Activated CD8-positive, alpha-beta memory T cell treated with anti-CD3 and anti-CD28 coated beads, Interleukin-2, amount 50 U/mL, for 1 hour (primary cell): ENCODE results near the gene LY6G6F.

ENCODE experiments used
- DNase-seq: peaks from one replicate; pipeline ENCODE4 v3.0.0-alpha.2; 2020; ENCODE audit errors: extremely low read depth

Gene LY6G6F

GRCh38 chr6:31706599-31706998 lies at the start of gene LY6G6F:
TSS of gene LY6G6F (plus strand) at chr6:31706866. CDS start at chr6:31706907, 41 bp downstream.
- DNase-seq: no peak

- DNase-seq: no peak
Measured at GRCh38 chr6:31657406-31658157, 49.1 kb upstream of the LY6G6F start.

GRCh38 chr6:31658158-31658688 lies 48.4 kb upstream of the LY6G6F start:
- DNase-seq: no peak

- no peak for DNase-seq
Measured at GRCh38 chr6:31658983-31659648, 47.5 kb upstream of the LY6G6F start.

DNA sequence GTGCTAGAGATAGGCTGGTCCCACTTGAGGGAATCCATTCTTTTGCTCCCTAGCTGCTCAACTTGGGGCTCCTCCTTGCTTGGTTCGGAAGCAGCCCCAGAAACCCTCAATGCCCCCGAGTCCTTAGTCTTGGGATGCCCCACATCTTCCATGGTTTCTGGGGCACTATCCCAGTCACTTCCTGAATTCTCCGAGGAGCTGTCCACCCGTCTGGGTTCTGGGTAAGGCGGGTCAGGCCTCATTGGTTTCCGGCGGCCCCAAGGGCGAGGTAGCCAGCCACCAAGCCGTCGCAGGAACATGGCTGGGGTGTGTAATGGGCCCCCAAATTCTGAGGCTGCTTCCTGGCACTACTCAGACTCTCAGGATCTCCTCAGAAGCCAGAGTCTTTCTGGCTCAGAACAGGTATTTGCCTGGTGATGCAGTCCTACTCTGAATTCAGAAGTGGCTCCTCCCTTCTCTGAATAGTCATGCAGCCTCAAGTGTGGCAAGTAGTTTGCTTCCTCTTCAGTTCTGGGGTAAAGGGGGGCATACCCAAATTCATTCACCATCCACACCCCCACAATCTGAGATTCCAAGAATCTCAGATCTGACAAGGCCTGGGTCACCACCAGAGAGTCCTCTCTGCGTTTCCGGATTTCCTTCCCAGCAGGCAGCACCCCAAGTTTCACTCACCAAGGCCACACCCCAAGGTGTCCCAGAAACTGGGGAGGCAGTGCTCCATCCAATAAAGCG lies 46.9 kb upstream of the LY6G6F start:
- no peak for DNase-seq

DNA sequence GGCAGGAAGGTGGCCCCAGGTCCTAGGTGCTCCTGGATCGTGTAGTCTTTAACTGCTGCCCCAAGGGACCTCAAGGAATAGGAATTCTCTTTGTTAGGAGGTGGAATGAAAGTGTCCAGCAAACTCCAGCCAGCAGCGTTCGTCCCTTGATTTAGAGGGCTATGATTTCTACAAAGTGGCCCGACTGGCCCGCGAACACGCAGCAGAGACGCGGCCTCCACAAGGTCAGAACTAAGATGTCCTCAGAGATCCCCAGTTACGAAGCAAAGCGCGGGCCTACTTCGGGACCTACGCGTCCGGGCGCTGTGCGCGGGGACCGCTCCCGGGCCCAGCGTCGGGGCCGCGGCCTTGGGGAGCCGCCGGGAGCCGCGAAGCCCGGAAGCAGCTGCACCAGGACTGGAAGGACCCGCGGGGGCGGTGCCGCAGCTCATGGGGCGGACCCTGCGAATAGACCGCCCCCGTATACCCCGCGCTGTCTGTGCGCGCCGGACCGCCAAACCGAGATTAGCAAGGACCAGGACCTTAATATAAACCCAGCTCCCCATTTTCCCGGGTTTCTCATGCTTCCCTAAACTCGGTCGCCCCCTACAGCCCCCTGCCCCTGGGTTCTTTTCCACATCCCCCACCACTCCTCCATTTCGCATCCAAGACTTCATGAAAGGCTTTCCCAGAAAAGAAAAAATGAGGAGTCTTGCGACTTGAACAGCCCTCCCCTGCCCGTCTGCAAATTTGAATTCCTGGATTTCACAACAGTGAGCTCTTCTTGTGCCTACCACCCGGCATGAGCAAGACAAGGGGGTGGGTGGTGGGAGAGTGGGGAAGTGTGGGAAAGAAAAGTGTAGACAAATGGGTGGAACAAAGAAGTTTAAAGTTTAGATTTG lies 46.0 kb upstream of the LY6G6F start, which contains the start of gene C6orf47:
TSS of gene C6orf47 (minus strand) at position 398 of the 881 bp plus-strand sequence. CDS start 831 bp downstream, outside the sequence.
- DNase-seq: peak; percentile 40

GRCh38 chr6:31661262-31662123 lies 45.2 kb upstream of the LY6G6F start:
- DNase-seq: no peak

DNA sequence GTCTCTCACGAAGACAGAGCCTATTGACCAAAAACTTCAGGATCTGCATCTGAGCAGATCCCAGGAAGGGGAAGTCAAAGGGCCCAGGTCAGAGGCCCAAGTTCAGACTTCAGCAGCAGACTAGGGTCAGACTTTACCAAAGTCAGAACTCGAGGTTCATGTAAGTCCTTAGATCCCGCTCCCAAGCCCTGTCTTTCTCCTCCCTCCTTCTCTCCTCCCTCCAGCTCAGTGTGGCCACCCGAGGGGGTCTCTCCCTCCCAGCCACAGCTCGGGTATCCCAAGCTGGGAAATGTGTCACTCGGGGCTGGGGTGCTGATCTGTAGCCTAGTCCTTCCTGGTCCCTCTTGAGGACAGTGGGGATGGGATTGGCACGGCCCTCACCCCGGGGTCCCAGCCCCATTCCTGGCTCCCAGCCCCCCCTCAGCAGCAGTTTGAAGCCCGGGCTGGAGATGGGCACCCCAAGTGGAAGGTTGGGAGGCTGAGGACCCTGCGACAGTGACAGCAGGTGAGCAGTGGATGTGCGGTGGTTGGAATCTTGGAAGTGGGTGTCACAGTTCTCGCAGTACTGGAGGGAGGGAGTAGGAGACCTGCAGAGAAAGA lies 44.4 kb upstream of the LY6G6F start:
- DNase-seq: no peak

DNA sequence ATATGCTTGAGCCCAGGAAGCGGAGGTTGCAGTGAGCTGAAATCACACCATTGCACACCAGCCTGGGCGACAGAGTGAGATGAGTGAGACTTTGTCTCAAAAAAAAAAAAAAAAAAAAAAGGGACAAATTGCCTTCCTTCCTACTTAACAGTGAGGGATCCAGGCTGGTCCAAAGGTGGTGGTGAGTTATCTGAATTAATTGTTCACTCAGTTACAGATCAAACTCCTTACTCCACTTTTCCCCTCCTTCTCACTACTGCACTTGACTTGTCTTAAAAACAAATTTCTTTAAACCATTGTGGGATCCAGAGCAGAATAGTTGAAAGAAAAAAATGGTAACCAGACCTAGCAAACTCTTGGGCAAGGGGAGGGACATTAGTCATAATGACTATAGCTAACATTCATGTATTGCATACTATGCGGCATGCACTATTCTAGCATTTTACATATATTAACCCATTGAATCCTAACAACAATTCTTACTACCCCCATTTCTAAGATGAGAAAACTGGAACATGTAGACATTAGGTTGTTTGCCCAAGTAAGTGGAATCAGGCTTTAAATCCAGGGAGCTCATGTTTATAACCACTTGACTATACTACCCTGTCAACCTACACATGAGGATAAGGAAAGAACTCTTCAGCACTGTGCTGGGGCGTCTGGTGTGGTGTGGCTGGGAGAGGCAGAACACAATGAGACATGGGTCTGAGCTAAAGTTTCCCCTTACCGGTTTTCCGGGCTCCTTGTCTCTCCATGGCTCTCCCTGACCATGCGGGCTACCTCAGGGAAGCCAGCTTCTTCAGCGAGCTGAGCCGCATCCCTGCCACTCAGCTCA lies 43.3 kb upstream of the LY6G6F start:
- no peak for DNase-seq

DNA sequence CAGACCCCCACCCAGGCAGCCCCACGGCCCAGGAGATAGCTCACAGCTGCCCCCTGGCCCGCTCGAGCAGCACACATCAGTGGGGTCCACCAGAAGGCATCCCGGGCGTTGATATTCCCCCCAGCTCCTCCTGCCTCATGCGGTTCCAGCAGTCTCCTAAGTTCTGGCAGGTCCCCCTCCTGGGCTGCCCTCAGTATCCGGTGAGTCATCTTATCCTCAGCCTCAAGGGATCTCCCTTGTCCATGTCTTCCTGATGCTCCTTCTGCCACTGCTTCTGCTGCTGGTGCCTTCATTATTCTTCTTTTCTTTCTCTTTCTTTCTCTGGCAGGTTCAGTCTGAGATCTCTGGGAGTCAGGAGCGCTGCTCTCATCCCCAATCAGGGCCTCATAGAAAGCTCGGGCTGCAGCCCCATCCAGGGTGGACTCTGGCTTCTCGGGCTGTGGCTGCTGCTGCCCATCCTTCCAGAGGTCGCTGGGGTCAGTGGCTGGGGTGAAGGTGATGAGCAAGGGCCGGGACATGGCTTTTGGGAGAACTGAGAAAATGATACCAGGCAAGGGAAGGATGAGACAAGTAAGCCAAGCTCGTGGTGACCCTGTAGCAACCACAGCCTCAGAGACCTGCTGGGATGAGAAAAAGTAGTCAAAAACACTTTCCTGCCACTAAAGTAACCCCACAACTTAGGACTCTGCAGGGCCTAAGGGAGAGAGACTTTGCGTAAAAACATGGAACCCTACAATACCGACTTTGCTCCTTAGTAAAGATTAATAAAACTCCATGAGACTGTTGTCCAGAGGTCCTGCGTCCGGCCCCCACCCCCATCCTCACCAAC lies 42.5 kb upstream of the LY6G6F start:
- DNase-seq: no peak

- peak; percentile 76 for DNase-seq
Measured at GRCh38 chr6:31664790-31665500, 41.7 kb upstream of the LY6G6F start, which contains the start of gene GPANK1. TSS of gene GPANK1 (minus strand) at chr6:31664997. CDS start at chr6:31664478, 519 bp downstream.

- DNase-seq: peak; percentile 96
Measured at GRCh38 chr6:31665501-31666336, 40.9 kb upstream of the LY6G6F start, which contains the start of gene CSNK2B. TSS of gene CSNK2B (plus strand) at chr6:31666080. CDS start at chr6:31666832, 752 bp downstream.

- DNase-seq: no peak
Measured at GRCh38 chr6:31666337-31666965, 40.2 kb upstream of the LY6G6F start.

GRCh38 chr6:31669676-31670075 lies 37.0 kb upstream of the LY6G6F start, which contains the start of gene LY6G5B:
TSS of gene LY6G5B (plus strand) at chr6:31669976. CDS start at chr6:31670951, 975 bp downstream.
- no peak for DNase-seq

DNA sequence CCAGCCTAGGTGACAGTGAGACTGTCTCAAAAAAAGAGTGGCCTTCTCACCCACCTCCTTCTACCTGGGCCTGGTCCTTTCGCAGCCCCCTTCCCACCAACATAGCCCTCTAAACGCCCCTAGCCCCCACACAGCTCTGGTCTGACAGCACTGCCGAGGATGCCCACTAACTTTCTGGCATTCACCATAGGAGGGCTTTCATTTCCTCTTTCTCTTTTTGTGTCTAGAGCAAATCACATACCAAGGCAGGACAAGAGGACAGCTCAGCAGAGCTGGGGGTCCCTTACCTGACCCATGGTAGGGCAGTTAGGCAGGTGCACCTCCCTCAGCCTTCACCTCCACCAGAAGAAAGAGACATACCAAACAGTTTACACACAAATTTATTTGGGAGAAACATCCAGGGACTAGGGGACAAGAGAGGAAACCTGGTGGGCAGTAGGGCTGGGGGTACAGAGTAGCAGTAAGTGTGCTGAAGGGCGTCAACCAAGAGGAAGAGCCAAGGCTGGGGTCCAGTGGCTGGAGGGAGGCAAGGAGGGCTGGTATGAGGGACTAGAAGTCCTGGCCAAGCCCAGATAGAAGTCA lies 30.3 kb upstream of the LY6G6F start:
- DNase-seq: no peak
